Measurements from ENCODE around the gene AJM1.

DNA sequence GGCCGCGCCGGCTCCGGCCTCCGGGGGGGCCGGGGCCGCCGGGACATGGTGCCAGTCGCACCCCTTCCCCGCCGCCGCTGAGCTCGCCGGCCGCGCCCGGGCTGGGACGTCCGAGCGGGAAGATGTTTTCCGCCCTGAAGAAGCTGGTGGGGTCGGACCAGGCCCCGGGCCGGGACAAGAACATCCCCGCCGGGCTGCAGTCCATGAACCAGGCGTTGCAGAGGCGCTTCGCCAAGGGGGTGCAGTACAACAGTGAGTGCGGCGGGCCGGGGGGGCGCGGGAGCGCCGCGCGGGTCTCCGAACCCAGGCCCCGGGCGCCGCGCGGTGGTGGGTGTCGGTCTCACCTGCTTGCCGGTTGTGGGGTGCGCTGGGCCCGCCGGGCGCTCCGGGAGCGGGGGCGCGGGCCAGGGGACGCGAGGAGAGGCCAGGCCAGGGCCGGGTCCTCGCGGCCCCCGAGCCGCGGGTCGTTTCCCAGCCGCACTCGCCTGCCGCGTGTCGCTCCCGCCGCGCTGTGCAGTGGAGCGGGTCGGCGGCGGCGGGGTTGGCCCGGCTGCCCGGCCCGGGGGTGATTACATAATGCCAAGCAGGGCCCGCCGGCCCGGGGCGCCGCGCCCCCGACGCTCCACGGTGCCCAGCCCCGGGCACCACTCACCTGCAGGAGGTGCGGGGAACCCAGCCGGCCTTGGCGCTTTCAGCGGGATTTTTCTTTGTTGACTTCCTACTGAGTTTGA, 34.0 kb upstream of the AJM1 start:
- TF ChIP-seq, protein P1, sequence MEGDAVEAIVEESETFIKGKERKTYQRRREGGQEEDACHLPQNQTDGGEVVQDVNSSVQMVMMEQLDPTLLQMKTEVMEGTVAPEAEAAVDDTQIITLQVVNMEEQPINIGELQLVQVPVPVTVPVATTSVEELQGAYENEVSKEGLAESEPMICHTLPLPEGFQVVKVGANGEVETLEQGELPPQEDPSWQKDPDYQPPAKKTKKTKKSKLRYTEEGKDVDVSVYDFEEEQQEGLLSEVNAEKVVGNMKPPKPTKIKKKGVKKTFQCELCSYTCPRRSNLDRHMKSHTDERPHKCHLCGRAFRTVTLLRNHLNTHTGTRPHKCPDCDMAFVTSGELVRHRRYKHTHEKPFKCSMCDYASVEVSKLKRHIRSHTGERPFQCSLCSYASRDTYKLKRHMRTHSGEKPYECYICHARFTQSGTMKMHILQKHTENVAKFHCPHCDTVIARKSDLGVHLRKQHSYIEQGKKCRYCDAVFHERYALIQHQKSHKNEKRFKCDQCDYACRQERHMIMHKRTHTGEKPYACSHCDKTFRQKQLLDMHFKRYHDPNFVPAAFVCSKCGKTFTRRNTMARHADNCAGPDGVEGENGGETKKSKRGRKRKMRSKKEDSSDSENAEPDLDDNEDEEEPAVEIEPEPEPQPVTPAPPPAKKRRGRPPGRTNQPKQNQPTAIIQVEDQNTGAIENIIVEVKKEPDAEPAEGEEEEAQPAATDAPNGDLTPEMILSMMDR (IDR thresholded peaks at IDR 0.05; ENCODE audit: low read depth, low read length, poor library complexity, severe bottlenecking), result no peak
- no peak for TF ChIP-seq EZH2phosphoT487 (IDR thresholded peaks at IDR 0.05; ENCODE audit: borderline replicate concordance, low read length)
